IPS-18a (cell line): ENCODE measurements around the gene TNIP1.

Experiments
- H3K27ac ChIP-seq: one replicate; pipeline ENCODE4 v1.5.1; 2013; ENCODE audit warnings: low read length
- H3K27me3 ChIP-seq: one replicate; pipeline ENCODE4 v1.6.1; 2013; ENCODE audit warnings: mild to moderate bottlenecking, low read length; ENCODE audit not compliant: control insufficient read depth, insufficient read depth
- H3K36me3 ChIP-seq: one replicate; pipeline ENCODE4 v1.6.1; 2013; ENCODE audit warnings: low read depth, low read length; ENCODE audit not compliant: control insufficient read depth
- H3K4me1 ChIP-seq: one replicate; pipeline ENCODE4 v1.6.1; 2013; ENCODE audit warnings: low read depth, low read length; ENCODE audit not compliant: control insufficient read depth
- H3K4me3 ChIP-seq: one replicate; pipeline ENCODE4 v1.5.1; 2013; ENCODE audit warnings: low read length
- H3K9ac ChIP-seq: one replicate; pipeline ENCODE4 v1.6.1; 2013; ENCODE audit warnings: mild to moderate bottlenecking, low read length, moderate library complexity
- H3K9me3 ChIP-seq: one replicate; pipeline ENCODE4 v1.6.1; 2013; ENCODE audit warnings: low read depth, low read length; ENCODE audit not compliant: control insufficient read depth

The TNIP1 gene

DNA sequence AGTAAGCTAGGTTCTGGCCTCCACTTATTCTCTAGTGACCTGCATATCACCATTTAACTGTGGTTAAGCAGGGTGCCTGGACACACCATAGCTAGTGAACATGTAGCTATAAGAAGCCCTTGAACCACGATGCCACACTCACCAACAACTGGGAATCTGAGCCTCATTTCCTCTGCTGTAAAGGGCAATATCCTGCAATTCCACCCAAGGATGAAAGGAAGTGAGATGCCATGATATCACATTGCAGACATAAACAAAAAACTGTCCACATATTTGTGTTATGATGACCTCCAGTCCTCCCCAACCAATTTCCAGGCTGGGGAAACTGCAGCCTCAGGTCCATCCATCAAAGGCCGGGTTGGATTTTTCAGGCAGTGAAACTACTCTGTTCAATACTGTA is 10.4 kb downstream of the TNIP1 start:
- no peak overlapping the region for H3K9ac ChIP-seq
- no peaks in the 10 kb centered on the region for H3K27me3 ChIP-seq
- H3K4me1 ChIP-seq: no peaks in the 10 kb centered on the region
- H3K36me3 ChIP-seq: no peaks in the 10 kb centered on the region
- H3K27ac ChIP-seq: no peak overlapping the region
- H3K4me3 ChIP-seq: no peak overlapping the region
- H3K9me3 ChIP-seq: no peaks in the 10 kb centered on the region

GRCh38 chr5:151068433-151069197 is 12.2 kb downstream of the TNIP1 start:
- Histone ChIP-seq H3K9me3 (no peaks in the 10 kb centered on the region), H3K4me1 (no peaks in the 10 kb centered on the region), H3K27me3 (no peaks in the 10 kb centered on the region), H3K36me3 (no peaks in the 10 kb centered on the region), H3K27ac (no peak overlapping the region), H3K4me3 (no peak overlapping the region), H3K9ac (no peak overlapping the region)

DNA sequence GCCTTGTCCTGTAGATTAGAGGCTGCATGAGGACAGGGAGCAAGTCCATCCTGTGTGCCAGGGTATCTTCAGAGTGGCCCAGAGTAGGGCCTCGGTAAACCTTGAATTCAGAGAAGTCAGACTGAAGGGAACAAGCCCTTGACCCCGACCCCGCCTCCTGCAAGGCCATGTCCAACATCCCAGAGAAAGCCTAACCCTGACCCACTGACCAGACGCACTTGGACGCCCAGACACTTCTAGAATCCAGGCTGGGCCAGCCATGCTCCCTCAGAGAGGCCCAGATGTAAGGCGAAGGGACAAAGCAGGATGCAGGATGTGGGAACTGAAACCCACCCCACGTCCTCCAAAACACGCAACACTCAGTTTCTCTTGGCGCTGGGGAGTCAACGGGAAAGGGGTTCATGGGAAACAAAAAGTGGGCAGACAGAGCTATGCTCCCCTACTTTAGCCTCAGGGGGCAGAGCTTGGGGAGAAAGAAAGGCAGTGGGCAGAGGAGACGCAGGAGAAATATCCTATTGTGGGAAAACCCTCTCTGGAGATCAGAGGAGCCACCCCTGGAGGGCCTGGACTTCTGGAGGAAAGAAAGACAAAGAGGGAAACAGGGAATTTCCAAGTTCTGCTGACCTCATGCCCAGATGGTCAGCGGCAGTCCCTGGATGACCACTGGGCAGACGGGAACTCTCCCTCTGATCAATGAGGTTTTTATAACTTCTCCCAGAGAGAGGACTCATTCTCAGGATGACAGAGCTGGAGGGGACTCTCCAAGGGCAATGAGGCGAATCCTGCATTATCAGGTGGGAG is 13.0 kb downstream of the TNIP1 start:
- Histone ChIP-seq H3K36me3 (no peaks in the 10 kb centered on the region), H3K27ac (no peak overlapping the region), H3K27me3 (no peaks in the 10 kb centered on the region), H3K4me1 (no peaks in the 10 kb centered on the region), H3K9me3 (no peaks in the 10 kb centered on the region), H3K9ac (no peak overlapping the region), H3K4me3 (no peak overlapping the region)

- H3K27me3 ChIP-seq: no peaks in the 10 kb centered on the region
- no peak overlapping the region for H3K4me3 ChIP-seq
- no peak overlapping the region for H3K27ac ChIP-seq
- no peaks in the 10 kb centered on the region for H3K9me3 ChIP-seq
- H3K4me1 ChIP-seq: no peaks in the 10 kb centered on the region
- H3K9ac ChIP-seq: no peak overlapping the region
- peaks cover 1% of the 10 kb centered on the region for H3K36me3 ChIP-seq
Observed at GRCh38 chr5:151066920-151067319, 13.9 kb downstream of the TNIP1 start.

GRCh38 chr5:151065609-151066008 is 15.2 kb downstream of the TNIP1 start:
- H3K9ac ChIP-seq: no peak overlapping the region
- H3K27ac ChIP-seq: no peak overlapping the region
- no peaks in the 10 kb centered on the region for H3K4me1 ChIP-seq
- H3K36me3 ChIP-seq: peaks cover 5% of the 10 kb centered on the region
- H3K4me3 ChIP-seq: no peak overlapping the region
- H3K27me3 ChIP-seq: no peaks in the 10 kb centered on the region
- no peaks in the 10 kb centered on the region for H3K9me3 ChIP-seq

GRCh38 chr5:151064916-151065499 is 15.8 kb downstream of the TNIP1 start:
- Histone ChIP-seq H3K9ac (no peak overlapping the region), H3K9me3 (no peaks in the 10 kb centered on the region), H3K27me3 (no peaks in the 10 kb centered on the region), H3K36me3 (peaks cover 5% of the 10 kb centered on the region), H3K4me1 (no peaks in the 10 kb centered on the region), H3K27ac (no peak overlapping the region), H3K4me3 (no peak overlapping the region)

GRCh38 chr5:151063142-151063989 is 17.5 kb downstream of the TNIP1 start:
- Histone ChIP-seq H3K9ac (no peak overlapping the region), H3K27ac (no peak overlapping the region), H3K36me3 (peaks cover 10% of the 10 kb centered on the region), H3K9me3 (no peaks in the 10 kb centered on the region), H3K4me3 (no peak overlapping the region), H3K27me3 (no peaks in the 10 kb centered on the region), H3K4me1 (no peaks in the 10 kb centered on the region)

DNA sequence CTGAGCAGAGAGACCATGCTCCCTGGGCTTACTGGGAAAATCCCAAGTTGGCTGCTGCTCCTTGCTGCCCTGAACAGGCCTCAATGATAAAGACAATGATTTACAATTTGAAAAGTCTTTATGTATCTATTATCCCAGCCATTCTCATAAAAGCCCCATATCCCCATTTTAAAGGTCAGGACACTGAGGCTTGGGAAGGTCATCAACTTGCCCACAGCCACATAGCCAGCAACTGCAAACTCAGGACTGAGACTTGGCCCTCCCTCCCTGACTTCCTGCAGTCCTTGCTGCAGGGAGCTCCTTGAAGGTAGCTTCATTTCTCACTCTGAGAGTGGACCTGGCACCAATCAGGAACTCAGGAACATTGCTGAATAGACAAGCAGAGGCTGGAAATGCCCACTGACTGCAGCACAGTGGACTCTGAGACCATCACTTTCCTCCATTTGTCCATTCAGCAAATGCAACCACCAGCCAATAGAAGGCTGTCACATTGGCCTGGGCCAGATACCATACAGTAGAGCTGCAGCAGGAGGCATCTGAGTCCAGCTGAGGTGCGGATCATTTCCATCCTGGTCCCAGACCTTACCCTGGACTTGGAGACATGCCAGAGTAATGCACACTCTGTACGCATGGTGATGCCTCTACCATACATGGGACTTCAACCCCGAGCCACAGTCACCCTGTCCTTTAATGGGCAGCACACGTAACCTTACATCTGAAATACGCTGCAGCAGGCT is 18.3 kb downstream of the TNIP1 start:
- Histone ChIP-seq H3K9ac (no peak overlapping the region), H3K4me3 (no peak overlapping the region), H3K36me3 (peaks cover 10% of the 10 kb centered on the region), H3K27ac (no peak overlapping the region), H3K4me1 (no peaks in the 10 kb centered on the region), H3K27me3 (no peaks in the 10 kb centered on the region), H3K9me3 (no peaks in the 10 kb centered on the region)

DNA sequence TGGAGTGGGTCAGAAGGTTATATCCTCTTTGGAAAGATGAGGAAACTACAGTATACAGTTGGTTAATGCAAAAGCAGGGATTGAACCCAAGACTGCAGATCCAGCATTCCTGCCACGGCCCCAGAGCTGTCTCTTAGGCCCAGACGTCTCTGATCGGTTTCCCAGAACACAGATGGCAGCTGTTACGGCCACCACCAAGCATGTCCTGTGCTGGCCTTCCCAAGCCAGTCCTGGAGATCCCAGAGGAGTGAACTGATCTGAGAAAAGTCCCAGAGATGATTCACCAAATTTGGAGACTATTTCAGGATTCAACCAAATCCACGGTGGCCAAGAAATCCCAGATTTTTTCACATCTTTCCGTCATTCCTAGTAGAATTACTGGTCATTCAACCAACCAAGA is 20.1 kb downstream of the TNIP1 start:
- no peak overlapping the region for H3K9ac ChIP-seq
- H3K27ac ChIP-seq: no peak overlapping the region
- H3K9me3 ChIP-seq: no peaks in the 10 kb centered on the region
- H3K27me3 ChIP-seq: no peaks in the 10 kb centered on the region
- no peak overlapping the region for H3K4me3 ChIP-seq
- H3K36me3 ChIP-seq: peaks cover 10% of the 10 kb centered on the region
- H3K4me1 ChIP-seq: no peaks in the 10 kb centered on the region

- H3K4me3 ChIP-seq: no peak overlapping the region
- H3K36me3 ChIP-seq: peaks cover 10% of the 10 kb centered on the region
- no peaks in the 10 kb centered on the region for H3K27me3 ChIP-seq
- H3K9me3 ChIP-seq: no peaks in the 10 kb centered on the region
- no peak overlapping the region for H3K9ac ChIP-seq
- no peak overlapping the region for H3K27ac ChIP-seq
- H3K4me1 ChIP-seq: no peaks in the 10 kb centered on the region
Observed at GRCh38 chr5:151058891-151059489, 21.8 kb downstream of the TNIP1 start.
